Measurements from ENCODE around the gene ATAD3A.
"Not testable (repeated sequence)": the region's sequence is repeated elsewhere in the genome, so short reads cannot be mapped to it uniquely, and the experiment has no call there.

- TF ChIP-seq RAD21 (conservative IDR thresholded peaks at IDR 0.05); CTCF (IDR thresholded peaks at IDR 0.05; ENCODE audit: poor library complexity, severe bottlenecking); REST (IDR thresholded peaks at IDR 0.05; ENCODE audit: borderline replicate concordance): not testable (repeated sequence)
Measured at GRCh38 chr1:1519805-1520505, 8.0 kb downstream of the ATAD3A start.
